ENCODE data around the gene ARHGEF10L. TPM values are rescaled to one million over a fixed set of nuclear protein-coding genes. Genes with fewer than 3 reads are reported as not detected.

The ARHGEF10L gene
- total RNA-seq, 1 experiment from 2014 or later: 11.2 TPM

DNA sequence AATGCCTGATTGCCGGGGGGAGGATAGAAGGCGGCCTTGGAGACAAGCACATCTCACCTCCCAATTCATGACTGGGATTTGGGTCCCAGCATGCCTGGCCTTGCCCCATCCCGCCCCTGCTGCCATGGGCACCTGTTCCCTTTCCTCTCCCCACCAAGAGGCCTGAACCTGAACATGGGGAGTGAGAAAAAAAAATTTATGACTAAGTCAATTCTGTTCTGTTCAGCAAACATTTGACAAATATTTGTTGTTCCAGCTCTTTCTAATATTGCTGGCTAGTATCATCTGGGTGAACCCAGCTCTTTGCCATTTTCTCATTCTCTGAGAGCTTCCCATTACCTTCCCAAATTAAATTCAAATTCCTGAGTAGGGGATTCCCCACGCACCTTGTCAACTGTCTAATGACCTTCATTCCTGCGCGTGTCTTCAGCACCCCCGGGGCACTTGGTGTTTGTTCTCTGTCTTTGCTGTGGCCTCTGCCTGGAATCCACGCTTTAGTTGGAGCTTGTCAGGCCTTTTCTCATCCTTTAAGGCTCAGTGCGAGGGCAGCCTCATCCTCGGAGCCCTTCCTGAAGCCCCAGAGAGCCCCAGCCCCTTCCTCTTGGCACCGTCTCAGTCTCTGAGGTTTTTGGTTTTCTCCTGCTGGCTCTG is 42.8 kb downstream of the ARHGEF10L start:
- H3K27me3 ChIP-seq (ENCODE audit: low read length): no peaks in the 10 kb centered on the region
- no peak overlapping the region for H3K4me3 ChIP-seq (ENCODE audit: low read length)
- DNase-seq: no peak
- H2AFZ ChIP-seq (ENCODE audit: low read length): no peak overlapping the region
- ChIA-PET POLR2A (ENCODE audit: unreplicated experiment) (no interaction called here), CTCF (no interaction called here)
- H3K9me2 ChIP-seq (replicated peaks; ENCODE audit: low read length): no peaks in the 10 kb centered on the region
- H3K79me2 ChIP-seq (ENCODE audit: low read length): no peaks in the 10 kb centered on the region
- no peaks in the 10 kb centered on the region for H3F3A ChIP-seq (ENCODE audit: low read length, unreplicated experiment)
- TF ChIP-seq EZH2phosphoT487 (IDR thresholded peaks at IDR 0.05; ENCODE audit: borderline replicate concordance, low read length) (no peak), EZH2 (IDR thresholded peaks at IDR 0.05; ENCODE audit: low read length, unreplicated experiment) (no peak)
- TF ChIP-seq, protein P1, sequence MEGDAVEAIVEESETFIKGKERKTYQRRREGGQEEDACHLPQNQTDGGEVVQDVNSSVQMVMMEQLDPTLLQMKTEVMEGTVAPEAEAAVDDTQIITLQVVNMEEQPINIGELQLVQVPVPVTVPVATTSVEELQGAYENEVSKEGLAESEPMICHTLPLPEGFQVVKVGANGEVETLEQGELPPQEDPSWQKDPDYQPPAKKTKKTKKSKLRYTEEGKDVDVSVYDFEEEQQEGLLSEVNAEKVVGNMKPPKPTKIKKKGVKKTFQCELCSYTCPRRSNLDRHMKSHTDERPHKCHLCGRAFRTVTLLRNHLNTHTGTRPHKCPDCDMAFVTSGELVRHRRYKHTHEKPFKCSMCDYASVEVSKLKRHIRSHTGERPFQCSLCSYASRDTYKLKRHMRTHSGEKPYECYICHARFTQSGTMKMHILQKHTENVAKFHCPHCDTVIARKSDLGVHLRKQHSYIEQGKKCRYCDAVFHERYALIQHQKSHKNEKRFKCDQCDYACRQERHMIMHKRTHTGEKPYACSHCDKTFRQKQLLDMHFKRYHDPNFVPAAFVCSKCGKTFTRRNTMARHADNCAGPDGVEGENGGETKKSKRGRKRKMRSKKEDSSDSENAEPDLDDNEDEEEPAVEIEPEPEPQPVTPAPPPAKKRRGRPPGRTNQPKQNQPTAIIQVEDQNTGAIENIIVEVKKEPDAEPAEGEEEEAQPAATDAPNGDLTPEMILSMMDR (conservative IDR thresholded peaks at IDR 0.05; ENCODE audit: low read depth, low read length): no peak
- H3K36me3 ChIP-seq (ENCODE audit: low read depth, low read length): no peaks in the 10 kb centered on the region
- BruUV-seq (replicated peaks): no TSS peak
- no peaks in the 10 kb centered on the region for H4K20me1 ChIP-seq (ENCODE audit: low read length)
- no peak overlapping the region for H3K9ac ChIP-seq (ENCODE audit: low read length)
- H3K27ac ChIP-seq (ENCODE audit: low read length): no peak overlapping the region
- H3K4me2 ChIP-seq (ENCODE audit: low read length): no peak overlapping the region
- no peak for ATAC-seq
- intact Hi-C loops (cut with micrococcal nuclease): no loop called here
- H3K4me1 ChIP-seq (ENCODE audit: insufficient read depth, low read length): peaks cover 9% of the 10 kb centered on the region; the same call in 1 of the 2 replicates
- no peaks in the 10 kb centered on the region for H3K9me3 ChIP-seq (ENCODE audit: low read length)

DNA sequence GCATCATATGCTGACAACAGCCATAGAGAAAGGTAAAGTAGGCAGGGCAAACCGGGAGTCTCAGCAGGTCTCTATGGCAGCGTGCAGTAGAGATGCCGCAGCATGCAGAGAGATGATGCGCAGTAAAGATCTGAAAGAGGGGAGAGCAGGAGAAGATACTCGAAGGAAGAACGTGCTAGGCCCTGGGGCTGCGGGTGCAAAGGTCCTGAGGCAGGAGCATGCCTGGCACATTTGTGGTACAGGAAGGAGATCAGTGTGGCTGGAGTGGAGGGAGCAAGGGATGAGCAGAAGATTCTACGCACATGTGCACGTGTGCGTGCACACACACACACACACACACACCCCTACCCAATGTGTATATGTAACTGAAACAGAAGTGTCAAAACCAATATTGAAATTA is 45.0 kb downstream of the ARHGEF10L start:
- TF ChIP-seq EZH2 (IDR thresholded peaks at IDR 0.05; ENCODE audit: low read length, unreplicated experiment): no peak
- H3K4me3 ChIP-seq (ENCODE audit: low read length): no peak overlapping the region
- H4K20me1 ChIP-seq (ENCODE audit: low read length): no peaks in the 10 kb centered on the region
- no peaks in the 10 kb centered on the region for H3K79me2 ChIP-seq (ENCODE audit: low read length)
- peaks cover 9% of the 10 kb centered on the region; the same call in 1 of the 2 replicates for H3K4me1 ChIP-seq (ENCODE audit: insufficient read depth, low read length)
- H3F3A ChIP-seq (ENCODE audit: low read length, unreplicated experiment): no peaks in the 10 kb centered on the region
- no peaks in the 10 kb centered on the region for H3K9me2 ChIP-seq (replicated peaks; ENCODE audit: low read length)
- CTCF ChIA-PET: no interaction called here
- POLR2A ChIA-PET (ENCODE audit: unreplicated experiment): no interaction called here
- H3K36me3 ChIP-seq (ENCODE audit: low read depth, low read length): no peaks in the 10 kb centered on the region
- DNase-seq (no peak), ATAC-seq (no peak)
- H3K27ac ChIP-seq (ENCODE audit: low read length): no peak overlapping the region
- no peaks in the 10 kb centered on the region for H3K27me3 ChIP-seq (ENCODE audit: low read length)
- no peak overlapping the region for H2AFZ ChIP-seq (ENCODE audit: low read length)
- H3K9ac ChIP-seq (ENCODE audit: low read length): no peak overlapping the region
- H3K4me2 ChIP-seq (ENCODE audit: low read length): no peak overlapping the region
- intact Hi-C loops (cut with micrococcal nuclease): no loop called here
- BruUV-seq (replicated peaks): no TSS peak
- H3K9me3 ChIP-seq (ENCODE audit: low read length): no peaks in the 10 kb centered on the region

DNA sequence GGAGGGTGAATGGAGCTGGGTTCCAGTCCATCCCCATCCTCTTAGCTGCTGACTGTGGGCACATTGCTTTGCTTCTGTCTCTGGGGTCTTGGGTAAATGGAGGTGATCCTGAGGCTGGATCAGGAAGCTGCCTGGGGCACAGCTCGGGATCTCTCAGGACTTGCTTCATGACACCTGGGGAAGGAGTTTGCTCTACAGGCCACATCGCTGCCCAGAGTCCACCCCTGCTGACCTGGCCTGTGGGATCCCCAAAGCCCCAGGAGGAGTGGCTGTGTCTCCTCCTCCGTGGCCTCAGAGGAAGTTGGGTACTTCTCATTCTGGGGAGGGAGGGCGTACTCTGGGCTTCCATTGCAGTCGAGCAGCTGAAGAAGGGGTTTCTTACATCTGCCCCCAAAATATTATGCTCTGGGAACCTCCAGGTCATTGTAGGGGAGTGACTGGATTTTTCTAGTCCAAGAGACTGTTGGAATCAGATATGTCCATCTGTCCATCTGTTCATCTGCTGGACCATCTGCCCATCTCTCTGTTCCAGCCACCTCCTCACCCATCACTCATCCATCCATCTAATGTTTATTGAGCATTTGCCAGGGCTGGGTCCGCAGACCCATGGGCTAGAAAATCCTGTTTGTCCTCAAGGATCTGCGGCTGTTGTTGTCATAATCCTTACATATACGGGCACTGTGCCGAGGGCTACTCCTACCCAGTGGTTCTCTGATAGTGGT is 45.9 kb downstream of the ARHGEF10L start:
- Histone ChIP-seq H3K36me3 (ENCODE audit: low read depth, low read length) (no peaks in the 10 kb centered on the region), H3K79me2 (ENCODE audit: low read length) (no peaks in the 10 kb centered on the region), H3K4me2 (ENCODE audit: low read length) (no peak overlapping the region), H3K9me2 (replicated peaks; ENCODE audit: low read length) (no peaks in the 10 kb centered on the region), H3K27ac (ENCODE audit: low read length) (no peak overlapping the region), H3F3A (ENCODE audit: low read length, unreplicated experiment) (no peaks in the 10 kb centered on the region), H4K20me1 (ENCODE audit: low read length) (no peaks in the 10 kb centered on the region), H2AFZ (ENCODE audit: low read length) (no peak overlapping the region), H3K4me3 (ENCODE audit: low read length) (no peak overlapping the region), H3K27me3 (ENCODE audit: low read length) (no peaks in the 10 kb centered on the region), H3K9me3 (ENCODE audit: low read length) (no peaks in the 10 kb centered on the region), H3K9ac (ENCODE audit: low read length) (no peak overlapping the region), H3K4me1 (ENCODE audit: insufficient read depth, low read length) (peaks cover 9% of the 10 kb centered on the region; the same call in 1 of the 2 replicates)
- ATAC-seq: no peak
- no peak for DNase-seq
- intact Hi-C loops (cut with micrococcal nuclease): no loop called here
- CTCF ChIA-PET: no interaction called here
- TF ChIP-seq, protein P1 (conservative IDR thresholded peaks at IDR 0.05; ENCODE audit: low read depth, low read length): no peak
- TF ChIP-seq EZH2phosphoT487 (IDR thresholded peaks at IDR 0.05; ENCODE audit: borderline replicate concordance, low read length) (no peak), EZH2 (IDR thresholded peaks at IDR 0.05; ENCODE audit: low read length, unreplicated experiment) (no peak)
- POLR2A ChIA-PET (ENCODE audit: unreplicated experiment): no interaction called here
- BruUV-seq (replicated peaks): no TSS peak

Measured in PC-3 (cell line).